GM21367 (cell line): Measurements from ENCODE around the gene PRKD1.
"Not testable (repeated sequence)": the region's sequence is repeated elsewhere in the genome, so short reads cannot be mapped to it uniquely, and the experiment has no call there.

Experiments
- ATAC-seq: cut with Tn5 transposase; IDR thresholded peaks from one replicate; pipeline ENCODE4 v1.9.1; 2021; ENCODE audit not compliant: unreplicated experiment

The PRKD1 gene

GRCh38 chr14:29800961-29801360, 126.7 kb downstream of the PRKD1 start:
- ATAC-seq: no peak

- peak; percentile 86 for ATAC-seq
These were observed 128.1 kb downstream of the PRKD1 start for GRCh38 chr14:29799464-29800095.

GRCh38 chr14:29798811-29799210, 128.8 kb downstream of the PRKD1 start:
- no peak for ATAC-seq

- ATAC-seq: no peak
These were observed 129.5 kb downstream of the PRKD1 start for GRCh38 chr14:29798108-29798663.

- no peak for ATAC-seq
These were observed 130.8 kb downstream of the PRKD1 start for GRCh38 chr14:29796853-29797252.

GRCh38 chr14:29789475-29789874, 138.2 kb downstream of the PRKD1 start:
- ATAC-seq: no peak

GRCh38 chr14:29788093-29788492, 139.6 kb downstream of the PRKD1 start:
- ATAC-seq: no peak

GRCh38 chr14:29783556-29783955, 144.1 kb downstream of the PRKD1 start:
- ATAC-seq: no peak

GRCh38 chr14:29782041-29782440, 145.6 kb downstream of the PRKD1 start:
- no peak for ATAC-seq

GRCh38 chr14:29777142-29777541, 150.5 kb downstream of the PRKD1 start:
- ATAC-seq: not testable (repeated sequence)

GRCh38 chr14:29773990-29774389, 153.7 kb downstream of the PRKD1 start:
- ATAC-seq: no peak

GRCh38 chr14:29763342-29763858, 164.2 kb downstream of the PRKD1 start:
- no peak for ATAC-seq

GRCh38 chr14:29759521-29760340, 167.9 kb downstream of the PRKD1 start:
- ATAC-seq: peak; percentile 91

GRCh38 chr14:29757711-29758233, 169.9 kb downstream of the PRKD1 start:
- ATAC-seq: no peak

- ATAC-seq: no peak
These were observed 170.4 kb downstream of the PRKD1 start for GRCh38 chr14:29757188-29757680.

GRCh38 chr14:29756019-29756385, 171.6 kb downstream of the PRKD1 start:
- no peak for ATAC-seq

GRCh38 chr14:29755311-29756018, 172.2 kb downstream of the PRKD1 start:
- no peak for ATAC-seq

GRCh38 chr14:29754134-29754533, 173.5 kb downstream of the PRKD1 start:
- no peak for ATAC-seq

- no peak for ATAC-seq
These were observed 175.3 kb downstream of the PRKD1 start for GRCh38 chr14:29752221-29752923.

GRCh38 chr14:29749829-29750228, 177.8 kb downstream of the PRKD1 start:
- ATAC-seq: no peak
